ENCODE measurements around the gene RELN. TPM values are rescaled to one million over a fixed set of nuclear protein-coding genes. Genes with fewer than 3 reads are reported as not detected.

RELN gene
- total RNA-seq, 1 experiment from 2014 or later: 0.20 TPM

GRCh38 chr7:103573479-103574058, 415.9 kb downstream of the RELN start:
- Mint-ChIP-seq H3K9me3 (no peaks in the 10 kb centered on the region), H3K4me3 (no peak overlapping the region), H3K27ac (no peak overlapping the region), H3K4me1 (no peaks in the 10 kb centered on the region), H3K27me3 (ENCODE audit: low read depth) (no peaks in the 10 kb centered on the region), H3K36me3 (no peaks in the 10 kb centered on the region)
- DNase-seq (ENCODE audit: low spot score) (no peak), ATAC-seq (no peak)
- POLR2A ChIA-PET: no interaction called here
- CTCF ChIA-PET: no interaction called here
- TF ChIP-seq CTCF (IDR thresholded peaks at IDR 0.05) (peak; percentile 45; the same call in 1 of the 2 replicates), OVOL2 (CRISPR knock-in tag; IDR thresholded peaks at IDR 0.05; ENCODE audit: borderline replicate concordance) (no peak), ZNF416 (CRISPR knock-in tag; IDR thresholded peaks at IDR 0.05) (no peak), KAT7 (CRISPR knock-in tag; IDR thresholded peaks at IDR 0.05; ENCODE audit: borderline replicate concordance) (no peak)
- TF ChIP-seq, protein P1, sequence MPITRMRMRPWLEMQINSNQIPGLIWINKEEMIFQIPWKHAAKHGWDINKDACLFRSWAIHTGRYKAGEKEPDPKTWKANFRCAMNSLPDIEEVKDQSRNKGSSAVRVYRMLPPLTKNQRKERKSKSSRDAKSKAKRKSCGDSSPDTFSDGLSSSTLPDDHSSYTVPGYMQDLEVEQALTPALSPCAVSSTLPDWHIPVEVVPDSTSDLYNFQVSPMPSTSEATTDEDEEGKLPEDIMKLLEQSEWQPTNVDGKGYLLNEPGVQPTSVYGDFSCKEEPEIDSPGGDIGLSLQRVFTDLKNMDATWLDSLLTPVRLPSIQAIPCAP (CRISPR knock-in tag; IDR thresholded peaks at IDR 0.05): no peak

GRCh38 chr7:103571586-103571985, 417.9 kb downstream of the RELN start:
- no peaks in the 10 kb centered on the region for H3K27me3 Mint-ChIP-seq (ENCODE audit: low read depth)
- CTCF ChIA-PET: no interaction called here

More at GRCh38 chr7:103571586-103571985, 417.9 kb downstream of the RELN start:
- Mint-ChIP-seq H3K27ac (no peak overlapping the region), H3K9me3 (no peaks in the 10 kb centered on the region), H3K4me1 (no peaks in the 10 kb centered on the region), H3K36me3 (no peaks in the 10 kb centered on the region), H3K4me3 (no peak overlapping the region)
- POLR2A ChIA-PET: no interaction called here
- no peak for ATAC-seq
- no peak for DNase-seq (ENCODE audit: low spot score)
- TF ChIP-seq, protein P2, sequence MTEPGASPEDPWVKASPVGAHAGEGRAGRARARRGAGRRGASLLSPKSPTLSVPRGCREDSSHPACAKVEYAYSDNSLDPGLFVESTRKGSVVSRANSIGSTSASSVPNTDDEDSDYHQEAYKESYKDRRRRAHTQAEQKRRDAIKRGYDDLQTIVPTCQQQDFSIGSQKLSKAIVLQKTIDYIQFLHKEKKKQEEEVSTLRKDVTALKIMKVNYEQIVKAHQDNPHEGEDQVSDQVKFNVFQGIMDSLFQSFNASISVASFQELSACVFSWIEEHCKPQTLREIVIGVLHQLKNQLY (CRISPR knock-in tag; IDR thresholded peaks at IDR 0.05): no peak
- no peak for TF ChIP-seq TP53 (CRISPR knock-in tag; IDR thresholded peaks at IDR 0.05)
- TF ChIP-seq ATF1 (CRISPR knock-in tag; IDR thresholded peaks at IDR 0.05): no peak
- TF ChIP-seq PREB (CRISPR knock-in tag; IDR thresholded peaks at IDR 0.05; ENCODE audit: borderline replicate concordance): no peak
- TF ChIP-seq ZNF138 (CRISPR knock-in tag; conservative IDR thresholded peaks at IDR 0.05): no peak
- TF ChIP-seq RELA (CRISPR knock-in tag; IDR thresholded peaks at IDR 0.05; ENCODE audit: borderline replicate concordance): no peak
- no peak for TF ChIP-seq ZNF121 (CRISPR knock-in tag; IDR thresholded peaks at IDR 0.05)
- TF ChIP-seq AR (CRISPR knock-in tag; IDR thresholded peaks at IDR 0.05): no peak
- TF ChIP-seq NR1H2 (CRISPR knock-in tag; IDR thresholded peaks at IDR 0.05): no peak
- TF ChIP-seq SMAD4 (CRISPR knock-in tag; IDR thresholded peaks at IDR 0.05): no peak
- TF ChIP-seq MXD4 (CRISPR knock-in tag; IDR thresholded peaks at IDR 0.05; ENCODE audit: borderline replicate concordance): no peak
- TF ChIP-seq, protein P3, sequence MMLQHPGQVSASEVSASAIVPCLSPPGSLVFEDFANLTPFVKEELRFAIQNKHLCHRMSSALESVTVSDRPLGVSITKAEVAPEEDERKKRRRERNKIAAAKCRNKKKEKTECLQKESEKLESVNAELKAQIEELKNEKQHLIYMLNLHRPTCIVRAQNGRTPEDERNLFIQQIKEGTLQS (CRISPR knock-in tag; conservative IDR thresholded peaks at IDR 0.05): no peak
- TF ChIP-seq JAZF1 (CRISPR knock-in tag; IDR thresholded peaks at IDR 0.05): no peak
- TF ChIP-seq, protein P4, sequence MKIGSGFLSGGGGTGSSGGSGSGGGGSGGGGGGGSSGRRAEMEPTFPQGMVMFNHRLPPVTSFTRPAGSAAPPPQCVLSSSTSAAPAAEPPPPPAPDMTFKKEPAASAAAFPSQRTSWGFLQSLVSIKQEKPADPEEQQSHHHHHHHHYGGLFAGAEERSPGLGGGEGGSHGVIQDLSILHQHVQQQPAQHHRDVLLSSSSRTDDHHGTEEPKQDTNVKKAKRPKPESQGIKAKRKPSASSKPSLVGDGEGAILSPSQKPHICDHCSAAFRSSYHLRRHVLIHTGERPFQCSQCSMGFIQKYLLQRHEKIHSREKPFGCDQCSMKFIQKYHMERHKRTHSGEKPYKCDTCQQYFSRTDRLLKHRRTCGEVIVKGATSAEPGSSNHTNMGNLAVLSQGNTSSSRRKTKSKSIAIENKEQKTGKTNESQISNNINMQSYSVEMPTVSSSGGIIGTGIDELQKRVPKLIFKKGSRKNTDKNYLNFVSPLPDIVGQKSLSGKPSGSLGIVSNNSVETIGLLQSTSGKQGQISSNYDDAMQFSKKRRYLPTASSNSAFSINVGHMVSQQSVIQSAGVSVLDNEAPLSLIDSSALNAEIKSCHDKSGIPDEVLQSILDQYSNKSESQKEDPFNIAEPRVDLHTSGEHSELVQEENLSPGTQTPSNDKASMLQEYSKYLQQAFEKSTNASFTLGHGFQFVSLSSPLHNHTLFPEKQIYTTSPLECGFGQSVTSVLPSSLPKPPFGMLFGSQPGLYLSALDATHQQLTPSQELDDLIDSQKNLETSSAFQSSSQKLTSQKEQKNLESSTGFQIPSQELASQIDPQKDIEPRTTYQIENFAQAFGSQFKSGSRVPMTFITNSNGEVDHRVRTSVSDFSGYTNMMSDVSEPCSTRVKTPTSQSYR (CRISPR knock-in tag; IDR thresholded peaks at IDR 0.05): no peak
- TF ChIP-seq ZNF396 (CRISPR knock-in tag; IDR thresholded peaks at IDR 0.05; ENCODE audit: borderline replicate concordance): no peak
- TF ChIP-seq MYBL2 (CRISPR knock-in tag; IDR thresholded peaks at IDR 0.05): no peak
- TF ChIP-seq, protein P5, sequence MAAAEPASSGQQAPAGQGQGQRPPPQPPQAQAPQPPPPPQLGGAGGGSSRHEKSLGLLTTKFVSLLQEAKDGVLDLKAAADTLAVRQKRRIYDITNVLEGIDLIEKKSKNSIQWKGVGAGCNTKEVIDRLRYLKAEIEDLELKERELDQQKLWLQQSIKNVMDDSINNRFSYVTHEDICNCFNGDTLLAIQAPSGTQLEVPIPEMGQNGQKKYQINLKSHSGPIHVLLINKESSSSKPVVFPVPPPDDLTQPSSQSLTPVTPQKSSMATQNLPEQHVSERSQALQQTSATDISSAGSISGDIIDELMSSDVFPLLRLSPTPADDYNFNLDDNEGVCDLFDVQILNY (CRISPR knock-in tag; IDR thresholded peaks at IDR 0.05): no peak
